RCC 7860 (cell line): ENCODE data around the gene TMX3.

ENCODE experiments used
- DNase-seq: peaks from one replicate; pipeline ENCODE4 v3.0.0-alpha.2; 2015; ENCODE audit warnings: low spot score
- FAIRE-seq: peaks from 2 replicates; lab custom pipeline; 2012; peaks lifted over from hg19 to GRCh38; lab: Jason Lieb, UNC

Gene TMX3

GRCh38 chr18:68713131-68713530 is 1.8 kb downstream of the TMX3 start:
- FAIRE-seq (no peak), DNase-seq (no peak)

DNA sequence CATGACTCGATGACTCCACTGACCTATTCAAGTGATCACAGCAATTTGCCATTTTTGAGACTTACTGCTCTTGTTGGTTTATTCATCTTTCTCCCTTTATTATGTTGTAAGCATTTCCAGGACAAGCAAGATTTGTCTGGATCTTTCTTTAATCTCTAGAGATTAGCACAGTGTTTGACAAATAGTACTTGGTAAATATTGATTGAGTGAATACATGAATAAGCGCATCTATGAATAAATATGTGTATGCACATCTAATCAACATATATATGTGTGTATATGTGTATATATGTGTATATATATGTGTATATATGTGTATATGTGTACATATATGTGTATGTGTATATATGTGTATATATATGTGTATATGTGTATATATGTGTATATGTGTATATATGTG is 7.3 kb downstream of the TMX3 start:
- FAIRE-seq (no peak), DNase-seq (no peak)

GRCh38 chr18:68705119-68705518 is 9.8 kb downstream of the TMX3 start:
- DNase-seq (no peak), FAIRE-seq (no peak)

GRCh38 chr18:68703326-68703725 is 11.6 kb downstream of the TMX3 start:
- FAIRE-seq (no peak), DNase-seq (no peak)

GRCh38 chr18:68701353-68701752 is 13.6 kb downstream of the TMX3 start:
- DNase-seq (no peak), FAIRE-seq (no peak)

GRCh38 chr18:68699043-68699442 is 15.9 kb downstream of the TMX3 start:
- no peak for FAIRE-seq
- no peak for DNase-seq

DNA sequence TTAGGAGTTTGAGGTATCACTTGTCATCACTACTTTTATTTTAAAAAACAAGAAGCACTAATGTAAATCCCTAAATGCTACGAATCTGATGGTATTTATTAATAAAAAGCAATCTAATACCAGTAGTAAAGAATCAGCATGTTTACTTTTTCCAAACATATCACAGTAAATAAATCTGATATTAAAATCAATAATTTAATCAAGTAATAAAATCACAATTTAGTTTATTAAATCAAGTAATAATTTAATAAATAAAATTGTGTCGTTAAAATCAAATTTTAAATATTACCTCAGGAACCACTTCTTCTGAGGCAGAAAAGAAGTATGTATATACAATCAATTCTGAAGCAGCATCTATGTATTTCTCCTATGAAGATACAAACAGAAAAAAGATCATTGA is 18.0 kb downstream of the TMX3 start:
- no peak for DNase-seq
- FAIRE-seq: no peak

DNA sequence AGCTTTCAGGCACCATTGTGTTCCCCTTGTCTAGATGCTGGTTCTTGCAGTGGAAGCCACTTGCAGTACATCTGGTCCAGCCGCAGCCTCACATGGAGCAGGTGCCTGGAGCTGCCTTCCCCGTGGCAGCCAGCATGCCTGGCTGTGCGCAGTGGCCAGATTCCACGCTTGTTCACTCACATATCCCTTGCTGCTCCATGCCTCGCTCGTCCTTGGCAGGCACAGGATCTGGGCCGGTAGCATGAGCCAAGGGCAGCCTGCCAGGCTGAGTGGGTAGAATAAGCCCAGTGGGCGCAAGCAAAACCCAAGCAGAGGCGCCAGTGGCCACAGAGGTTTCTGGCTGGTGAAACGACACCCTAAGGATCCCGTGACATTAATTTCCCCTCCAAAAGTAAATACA is 20.6 kb downstream of the TMX3 start:
- DNase-seq: no peak
- no peak for FAIRE-seq

GRCh38 chr18:68693091-68693815 is 21.7 kb downstream of the TMX3 start:
- DNase-seq (no peak), FAIRE-seq (no peak)

- no peak for FAIRE-seq
- no peak for DNase-seq
These were observed 35.4 kb downstream of the TMX3 start for GRCh38 chr18:68679528-68679927.

DNA sequence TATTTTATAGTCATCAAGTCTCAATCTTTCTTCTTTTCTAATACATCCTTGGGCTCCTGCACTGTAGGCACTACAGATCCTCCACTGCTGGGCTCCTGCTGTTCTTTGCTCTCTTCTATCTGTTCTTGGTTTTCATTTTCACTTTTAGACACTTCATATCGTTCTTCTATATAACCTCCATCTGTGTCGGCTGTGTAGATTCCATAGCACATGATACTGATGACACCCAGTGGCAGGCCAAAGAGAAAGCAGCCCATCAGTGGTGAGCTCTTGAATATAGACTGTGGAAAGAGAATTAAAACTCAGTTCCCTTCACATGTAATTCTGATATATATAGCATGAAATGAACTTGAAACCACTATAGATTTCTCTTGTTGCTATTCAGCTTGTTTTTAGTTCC is 38.0 kb downstream of the TMX3 start:
- no peak for FAIRE-seq
- DNase-seq: no peak

- DNase-seq: no peak
- FAIRE-seq: no peak
These were observed 47.8 kb downstream of the TMX3 start for GRCh38 chr18:68667121-68667520.

- DNase-seq: no peak
- FAIRE-seq: no peak
These were observed 48.5 kb downstream of the TMX3 start for GRCh38 chr18:68666381-68666780.

GRCh38 chr18:68665628-68666027 is 49.3 kb downstream of the TMX3 start:
- no peak for FAIRE-seq

DNA sequence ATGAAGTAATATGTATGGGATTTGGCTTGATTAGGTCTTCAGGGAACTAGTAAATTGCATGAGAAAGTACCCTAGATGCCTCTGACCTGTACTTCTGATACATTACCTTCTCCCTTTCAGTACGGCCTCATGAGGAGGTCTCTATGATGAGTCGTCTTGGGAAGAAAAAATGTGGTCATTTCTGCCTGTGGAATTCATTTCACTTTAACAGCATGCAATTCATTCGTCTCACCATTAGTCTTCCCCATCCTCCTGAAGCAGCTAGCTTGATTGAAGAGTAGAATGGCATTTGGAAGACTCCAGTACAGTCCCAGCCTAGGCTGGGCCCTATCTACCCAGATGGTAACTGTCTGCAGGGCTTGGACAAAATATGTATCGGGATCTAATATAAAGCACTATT is 52.2 kb downstream of the TMX3 start:
- no peak for DNase-seq
- FAIRE-seq: no peak

More at GRCh38 chr18:68665628-68666027, 49.3 kb downstream of the TMX3 start:
- no peak for DNase-seq

DNA sequence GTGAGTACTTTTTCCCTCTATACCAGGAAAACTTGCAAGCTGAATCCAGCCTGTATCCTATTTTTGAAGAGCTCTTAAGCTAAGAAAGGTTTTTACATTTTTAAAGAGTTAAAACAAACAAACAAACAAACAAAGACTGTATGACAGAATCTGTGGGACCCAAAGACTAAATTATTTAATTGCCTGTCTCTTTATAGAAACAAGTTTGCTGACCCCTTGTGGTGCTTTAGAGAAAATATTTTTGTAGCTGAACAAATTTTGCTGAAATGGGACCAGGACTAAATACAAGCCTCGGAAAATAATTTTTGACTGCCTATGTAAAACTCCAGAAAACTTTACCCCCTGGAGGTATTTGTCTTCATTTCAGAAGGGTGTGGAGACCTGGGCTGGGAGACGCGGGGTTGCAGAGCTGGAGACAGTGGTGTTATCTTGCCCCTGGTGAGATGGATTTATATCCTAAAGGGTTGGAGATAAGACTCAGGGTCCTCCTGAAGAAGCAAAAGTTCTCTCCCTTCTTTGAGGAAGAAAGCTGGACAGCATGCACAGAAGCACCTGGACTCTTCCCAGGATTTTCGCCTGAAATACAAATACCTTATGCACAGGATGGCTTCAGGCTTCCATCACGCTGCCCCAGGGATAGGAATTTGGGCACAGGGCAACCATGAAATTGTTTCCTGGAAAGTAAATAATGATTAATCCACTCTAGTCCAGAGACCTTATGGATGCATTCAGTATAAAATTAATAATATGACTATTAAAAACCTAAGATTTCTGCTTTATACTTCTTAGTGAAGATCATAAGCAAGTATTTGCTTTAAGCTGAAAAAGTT is 54.3 kb downstream of the TMX3 start:
- peak; percentile 13 for DNase-seq
- peak; percentile 55 for FAIRE-seq

DNA sequence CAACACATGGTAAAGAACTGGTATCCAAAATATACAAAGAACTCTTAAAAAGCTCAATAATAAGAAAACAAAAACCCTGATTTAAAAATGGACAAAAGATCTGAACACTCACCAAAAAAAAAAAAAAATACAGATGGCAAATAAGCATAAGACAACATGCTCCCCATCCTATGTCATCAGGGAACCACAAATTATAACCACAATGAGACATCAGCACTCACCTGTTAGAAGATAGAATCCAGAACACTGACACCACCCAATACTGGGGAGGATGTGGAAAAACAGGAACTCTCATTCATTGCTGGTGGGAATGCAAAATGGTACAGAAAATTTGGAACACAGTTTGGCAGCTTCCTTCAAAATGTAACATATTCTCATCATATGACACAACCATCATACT is 66.7 kb downstream of the TMX3 start:
- DNase-seq (no peak), FAIRE-seq (no peak)

- FAIRE-seq: no peak
- DNase-seq: no peak
These were observed 72.9 kb downstream of the TMX3 start for GRCh38 chr18:68642003-68642402.

DNA sequence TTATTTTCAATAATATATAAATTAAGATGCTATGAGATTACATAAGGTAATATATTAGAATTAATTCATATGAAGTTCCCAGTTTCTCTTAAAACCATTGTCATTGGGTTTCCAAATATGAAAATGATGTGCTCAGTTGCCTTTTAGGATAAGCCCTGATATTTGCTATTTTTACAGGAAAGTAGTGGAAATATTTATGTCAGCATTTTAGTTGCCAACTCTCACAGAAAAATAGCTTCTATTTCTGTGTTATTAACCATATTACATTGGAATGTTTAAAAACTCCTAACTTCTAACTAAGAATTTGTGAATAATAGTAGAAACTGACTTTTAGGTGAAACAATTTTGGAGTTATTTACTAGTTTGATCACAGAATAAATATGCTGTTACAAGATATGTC is 74.0 kb downstream of the TMX3 start:
- DNase-seq: no peak
- no peak for FAIRE-seq

GRCh38 chr18:68638613-68639012 is 76.3 kb downstream of the TMX3 start:
- no peak for FAIRE-seq
- DNase-seq: no peak

DNA sequence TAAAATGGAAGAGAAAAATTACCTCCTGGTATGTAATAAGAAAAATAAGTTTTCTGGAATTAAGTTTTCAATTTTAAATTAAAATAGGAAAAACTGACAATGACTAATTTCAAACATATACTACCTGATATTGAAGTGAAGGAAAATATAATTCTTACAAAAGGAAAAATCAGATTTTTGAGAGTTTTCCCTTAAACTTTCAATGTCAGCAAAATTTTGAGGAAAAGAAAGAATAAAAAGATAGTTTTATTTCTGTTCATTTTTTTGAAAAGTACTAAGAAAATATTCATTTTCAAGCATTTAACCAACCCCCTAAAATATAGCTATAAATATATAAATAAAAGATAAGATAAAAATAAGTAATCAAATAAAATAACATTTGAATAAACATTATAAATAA is 87.1 kb downstream of the TMX3 start:
- DNase-seq (no peak), FAIRE-seq (peak; percentile 57)
